HCT116 (cell line): ENCODE data around the gene SEMA6A. TPM values are rescaled to one million over a fixed set of nuclear protein-coding genes. Genes with fewer than 3 reads are reported as not detected.

Experiments used
- ATAC-seq: fragments of 200-7000 bp; cut with Tn5 transposase; 2 replicates; pipeline ENCODE4 v1.9.1; 2020; ENCODE audit warnings: mild to moderate bottlenecking, moderate library complexity
- BruUV-seq: library from RNA; stranded (reverse); fragments of 400-500 nt; replicated peaks from 2 replicates; lab custom pipeline; 2021; lab: Mats Ljungman, UMichigan
- CTCF ChIA-PET: fragments of 300-600 bp; sonication (Branson Sonifier 250); formaldehyde crosslinking; loops from one replicate; lab custom pipeline; 2021; ENCODE audit warnings: antibody characterized with exemption; lab: Charles Lee
- POLR2A ChIA-PET: fragments of 300-600, 350-600 bp; sonication (Branson Sonifier 250); formaldehyde crosslinking; loops from one replicate; lab custom pipeline; 2021; ENCODE audit warnings: antibody characterized with exemption; lab: Charles Lee
- RAD21 ChIA-PET, 2 experiments: fragments of 300-600 bp; sonication (Branson Sonifier 250); formaldehyde crosslinking; loops; one replicate each; lab custom pipeline; 2023; ENCODE audit warnings: low total read pairs in 2 of 2; ENCODE audit not compliant: uncharacterized antibody in 2 of 2, unreplicated experiment in 2 of 2, low non-redundant PET in 1 of 2; lab: Charles Lee
- DNase-seq: peaks from one replicate; pipeline ENCODE4 v3.0.0-alpha.2; 2010; ENCODE audit warnings: low read depth, low spot score
- H2AFZ ChIP-seq: fragments of 200-600 bp; shearing (Covaris generic), sonication (generic); 2 replicates; pipeline ENCODE4 v1.6.1; 2017; ENCODE audit warnings: low read depth, mixed run types, mixed read lengths, antibody characterized with exemption, low read length; ENCODE audit not compliant: poor library complexity, severe bottlenecking
- H3K27ac ChIP-seq: 2 replicates; pipeline ENCODE4 v1.5.1; 2012; ENCODE audit warnings: low read depth, low read length
- H3K27me3 ChIP-seq: fragments of 200-600 bp; sonication (generic); 2 replicates; pipeline ENCODE4 v1.6.1; 2016; ENCODE audit warnings: mixed run types, low read length, mixed read lengths; ENCODE audit not compliant: insufficient read depth
- H3K36me3 ChIP-seq, 2 experiments: fragments of 200-500 bp in 1 of 2; fragments of 200-600 bp in 1 of 2; sonication (Bioruptor generic) in 1 of 2; sonication (generic) in 1 of 2; 2 replicates each; pipeline versions ENCODE4 v1.5.1 to v1.6.1; 2014 to 2016; ENCODE audit warnings: low read length in 2 of 2, inconsistent platforms in 1 of 2, mixed read lengths in 1 of 2, mixed run types in 1 of 2; ENCODE audit not compliant: insufficient read depth in 2 of 2, control insufficient read depth in 1 of 2
- H3K4me1 ChIP-seq, 2 experiments: fragments of 200-600 bp in 1 of 2; sonication (generic) in 1 of 2; 2 replicates each; pipeline versions ENCODE4 v1.5.1 to v1.6.1; 2012 to 2017; ENCODE audit warnings: low read length in 2 of 2, inconsistent platforms in 1 of 2, mild to moderate bottlenecking in 1 of 2, mixed read lengths in 1 of 2, mixed run types in 1 of 2, moderate library complexity in 1 of 2; ENCODE audit not compliant: insufficient read depth in 2 of 2, control insufficient read depth in 1 of 2
- H3K4me2 ChIP-seq: fragments of 200-600 bp; sonication (generic); 2 replicates; pipeline ENCODE4 v1.6.1; 2017; ENCODE audit warnings: mixed run types, low read length, mixed read lengths
- H3K4me3 ChIP-seq, 2 experiments: fragments of 200-600 bp in 1 of 2; sonication (generic) in 1 of 2; replicated peaks in 1 of 2; 2 replicates each; pipeline ENCODE4 v1.5.1; 2011 to 2016; ENCODE audit warnings: low read length in 2 of 2, control low read depth in 1 of 2, low read depth in 1 of 2, mild to moderate bottlenecking in 1 of 2, mixed read lengths in 1 of 2, mixed run types in 1 of 2
- H3K79me2 ChIP-seq: fragments of 200-600 bp; sonication (generic); 2 replicates; pipeline ENCODE4 v1.6.1; 2017; ENCODE audit warnings: mild to moderate bottlenecking, mixed run types, low read length, moderate library complexity, mixed read lengths; ENCODE audit not compliant: insufficient read depth
- H3K9ac ChIP-seq: fragments of 200-600 bp; sonication (generic); 2 replicates; pipeline ENCODE4 v1.6.1; 2016; ENCODE audit warnings: low read length, mixed read lengths
- H3K9me2 ChIP-seq: fragments of 200-600 bp; sonication (generic), shearing (Covaris generic); 2 replicates; pipeline ENCODE4 v1.6.1; 2017; ENCODE audit warnings: mixed run types, mild to moderate bottlenecking, moderate library complexity; ENCODE audit not compliant: insufficient read depth
- H3K9me3 ChIP-seq, 2 experiments: fragments of 200-500 bp in 1 of 2; fragments of 200-600 bp in 1 of 2; sonication (Bioruptor generic) in 1 of 2; sonication (generic) in 1 of 2; 2 replicates each; pipeline ENCODE4 v1.6.1; 2014 to 2017; ENCODE audit warnings: low read length in 2 of 2, mixed read lengths in 2 of 2, inconsistent platforms in 1 of 2, low read depth in 1 of 2, mild to moderate bottlenecking in 1 of 2, mixed run types in 1 of 2, moderate library complexity in 1 of 2; ENCODE audit not compliant: control insufficient read depth in 1 of 2, insufficient read depth in 1 of 2
- H4K20me1 ChIP-seq: fragments of 200-600 bp; sonication (generic), shearing (Covaris generic); 2 replicates; pipeline ENCODE4 v1.6.1; 2017; ENCODE audit warnings: mixed run types, mild to moderate bottlenecking, moderate library complexity; ENCODE audit not compliant: insufficient read depth
- EGR1 ChIP-seq: IDR thresholded peaks from 2 replicates; pipeline ENCODE4 v1.6.1; 2012; ENCODE audit warnings: low read depth
- EZH2 ChIP-seq: fragments of 200-600 bp; sonication (generic); IDR thresholded peaks from 2 replicates; pipeline ENCODE4 v1.6.1; 2017; ENCODE audit warnings: antibody characterized with exemption, mixed run types
- FOSL1 ChIP-seq: IDR thresholded peaks from 2 replicates; pipeline ENCODE4 v1.6.1; 2012; ENCODE audit warnings: low read depth
- JUND ChIP-seq: IDR thresholded peaks from 2 replicates; pipeline ENCODE4 v1.6.1; 2012
- POLR2A ChIP-seq: IDR thresholded peaks from 2 replicates; pipeline ENCODE4 v1.7.0; 2011; ENCODE audit warnings: borderline replicate concordance; ENCODE audit not compliant: insufficient read depth, insufficient read length; ENCODE audit errors: extremely low read depth
- SRF ChIP-seq: IDR thresholded peaks from 2 replicates; pipeline ENCODE4 v1.6.1; 2012; ENCODE audit warnings: low read depth
- TCF7L2 ChIP-seq: IDR thresholded peaks from 2 replicates; pipeline ENCODE4 v1.7.0; 2011; ENCODE audit warnings: borderline replicate concordance, inconsistent platforms; ENCODE audit not compliant: insufficient read depth, insufficient read length; ENCODE audit errors: extremely low read depth
- ZFX ChIP-seq: fragments of 450-650 bp; IDR thresholded peaks from 2 replicates; pipeline ENCODE4 v1.6.1; 2017
- ZNF274 ChIP-seq: fragments of 200-500 bp; sonication (Bioruptor generic); IDR thresholded peaks from 2 replicates; pipeline ENCODE4 v1.6.1; 2014; ENCODE audit warnings: mild to moderate bottlenecking, low read depth, low read length, inconsistent platforms
- intact Hi-C: fragments of 100-400 bp; cut with micrococcal nuclease; formaldehyde crosslinking; loops from 2 replicates; pipeline ENCODE4 v1.10.0; 2022
- total RNA-seq: library from RNA; stranded (reverse); gene quantifications from one replicate; pipeline ENCODE4 v1.2.1, GENCODE V29; 2021; ENCODE audit not compliant: unreplicated experiment
- TF ChIP-seq, protein P1 (sequence below): IDR thresholded peaks from 2 replicates; pipeline ENCODE4 v1.6.1; 2012
- TF ChIP-seq, protein P2 (sequence below): IDR thresholded peaks from 2 replicates; pipeline ENCODE4 v1.6.1; 2012; ENCODE audit warnings: low read depth
- TF ChIP-seq, protein P3 (sequence below), 3 experiments: fragments of 200-600 bp in 1 of 3; sonication (generic) in 1 of 3; IDR thresholded peaks in 2 of 3; conservative IDR thresholded peaks in 1 of 3; 2 replicates each; pipeline ENCODE4 v1.5.1; 2012 to 2017; ENCODE audit warnings: low read depth in 2 of 3, low read length in 2 of 3, antibody characterized with exemption in 1 of 3, borderline replicate concordance in 1 of 3, control low read depth in 1 of 3, mild to moderate bottlenecking in 1 of 3, mixed read lengths in 1 of 3, mixed run types in 1 of 3, moderate library complexity in 1 of 3; ENCODE audit not compliant: insufficient read depth in 1 of 3
- TF ChIP-seq, protein P4 (sequence below): IDR thresholded peaks from 2 replicates; pipeline ENCODE4 v1.6.1; 2011; ENCODE audit warnings: mild to moderate bottlenecking, low read length, moderate library complexity; ENCODE audit not compliant: insufficient replicate concordance; ENCODE audit errors: extremely low read depth

Gene SEMA6A
- total RNA-seq, 1 experiment from 2014 or later, result 6.7 TPM

DNA sequence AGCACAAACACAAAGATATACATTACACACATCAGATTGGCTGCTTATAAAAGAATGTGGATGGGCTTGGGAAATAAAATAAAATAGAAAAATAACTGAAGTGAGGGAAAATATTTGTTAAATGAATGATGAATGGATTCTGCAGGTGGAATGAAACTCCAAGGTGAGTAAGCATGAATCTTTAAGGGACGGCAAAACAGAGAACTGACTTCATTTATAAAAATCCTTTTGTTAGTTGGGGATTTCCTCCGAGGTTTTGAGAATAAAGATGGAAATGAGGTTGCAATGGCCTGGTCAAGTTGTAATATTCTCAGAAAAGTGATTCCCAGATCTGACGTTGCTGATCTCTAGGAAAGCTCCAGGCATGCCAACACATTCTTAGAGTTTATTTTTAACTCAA lies 20.9 kb upstream of the SEMA6A start:
- Histone ChIP-seq H3K4me2 (no peak overlapping the region), H4K20me1 (no peaks in the 10 kb centered on the region), H3K9ac (no peak overlapping the region), H3K4me3 (no peak overlapping the region), H3K4me1 (no peaks in the 10 kb centered on the region), H3K9me2 (no peaks in the 10 kb centered on the region), H3K27ac (no peak overlapping the region), H3K27me3 (no peaks in the 10 kb centered on the region), H2AFZ (no peak overlapping the region), H3K9me3 (no peaks in the 10 kb centered on the region), H3K36me3 (no peaks in the 10 kb centered on the region), H3K79me2 (no peaks in the 10 kb centered on the region)
- CTCF ChIA-PET, result no interaction called here
- ATAC-seq (no peak), DNase-seq (no peak)
- intact Hi-C loops, result no loop called here
- POLR2A ChIA-PET, result no interaction called here
- TF ChIP-seq SRF (no peak), EZH2 (no peak), FOSL1 (no peak), POLR2A (no peak), ZNF274 (no peak), JUND (no peak)
- TF ChIP-seq, protein P1, sequence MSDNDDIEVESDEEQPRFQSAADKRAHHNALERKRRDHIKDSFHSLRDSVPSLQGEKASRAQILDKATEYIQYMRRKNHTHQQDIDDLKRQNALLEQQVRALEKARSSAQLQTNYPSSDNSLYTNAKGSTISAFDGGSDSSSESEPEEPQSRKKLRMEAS, result no peak
- TF ChIP-seq, protein P2, sequence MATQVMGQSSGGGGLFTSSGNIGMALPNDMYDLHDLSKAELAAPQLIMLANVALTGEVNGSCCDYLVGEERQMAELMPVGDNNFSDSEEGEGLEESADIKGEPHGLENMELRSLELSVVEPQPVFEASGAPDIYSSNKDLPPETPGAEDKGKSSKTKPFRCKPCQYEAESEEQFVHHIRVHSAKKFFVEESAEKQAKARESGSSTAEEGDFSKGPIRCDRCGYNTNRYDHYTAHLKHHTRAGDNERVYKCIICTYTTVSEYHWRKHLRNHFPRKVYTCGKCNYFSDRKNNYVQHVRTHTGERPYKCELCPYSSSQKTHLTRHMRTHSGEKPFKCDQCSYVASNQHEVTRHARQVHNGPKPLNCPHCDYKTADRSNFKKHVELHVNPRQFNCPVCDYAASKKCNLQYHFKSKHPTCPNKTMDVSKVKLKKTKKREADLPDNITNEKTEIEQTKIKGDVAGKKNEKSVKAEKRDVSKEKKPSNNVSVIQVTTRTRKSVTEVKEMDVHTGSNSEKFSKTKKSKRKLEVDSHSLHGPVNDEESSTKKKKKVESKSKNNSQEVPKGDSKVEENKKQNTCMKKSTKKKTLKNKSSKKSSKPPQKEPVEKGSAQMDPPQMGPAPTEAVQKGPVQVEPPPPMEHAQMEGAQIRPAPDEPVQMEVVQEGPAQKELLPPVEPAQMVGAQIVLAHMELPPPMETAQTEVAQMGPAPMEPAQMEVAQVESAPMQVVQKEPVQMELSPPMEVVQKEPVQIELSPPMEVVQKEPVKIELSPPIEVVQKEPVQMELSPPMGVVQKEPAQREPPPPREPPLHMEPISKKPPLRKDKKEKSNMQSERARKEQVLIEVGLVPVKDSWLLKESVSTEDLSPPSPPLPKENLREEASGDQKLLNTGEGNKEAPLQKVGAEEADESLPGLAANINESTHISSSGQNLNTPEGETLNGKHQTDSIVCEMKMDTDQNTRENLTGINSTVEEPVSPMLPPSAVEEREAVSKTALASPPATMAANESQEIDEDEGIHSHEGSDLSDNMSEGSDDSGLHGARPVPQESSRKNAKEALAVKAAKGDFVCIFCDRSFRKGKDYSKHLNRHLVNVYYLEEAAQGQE, result no peak
- RAD21 ChIA-PET, result no interaction called here
- no TSS peak for BruUV-seq

DNA sequence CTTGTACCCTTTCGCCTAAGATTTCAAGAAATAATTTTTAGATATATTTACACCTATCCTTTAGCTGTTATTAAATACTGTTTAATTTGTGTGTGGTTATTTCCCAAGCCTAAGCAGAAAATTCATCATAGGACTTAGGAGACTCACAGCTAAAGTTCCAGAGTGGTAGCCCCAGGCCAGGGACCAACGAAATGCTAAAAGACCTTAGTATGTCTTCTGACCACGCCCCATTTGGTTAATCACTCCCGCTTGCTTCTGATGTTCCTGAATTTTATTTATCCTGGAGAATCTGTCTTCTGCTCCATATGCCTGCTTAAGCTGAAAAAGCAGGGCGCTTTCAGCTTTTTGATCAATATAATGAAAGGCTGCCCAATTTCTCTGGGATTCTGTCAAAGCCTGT lies 18.7 kb upstream of the SEMA6A start:
- Histone ChIP-seq H3K4me3 (no peak overlapping the region), H3K9ac (no peak overlapping the region), H3K27me3 (no peaks in the 10 kb centered on the region), H4K20me1 (no peaks in the 10 kb centered on the region), H3K9me3 (no peaks in the 10 kb centered on the region), H3K79me2 (no peaks in the 10 kb centered on the region), H3K4me1 (no peaks in the 10 kb centered on the region), H3K9me2 (no peaks in the 10 kb centered on the region), H3K4me2 (no peak overlapping the region), H2AFZ (no peak overlapping the region), H3K36me3 (no peaks in the 10 kb centered on the region), H3K27ac (no peak overlapping the region)
- RAD21 ChIA-PET, result no interaction called here
- DNase-seq (no peak), ATAC-seq (no peak)
- POLR2A ChIA-PET, result no interaction called here
- CTCF ChIA-PET, result no interaction called here
- intact Hi-C loops, result no loop called here
- no TSS peak for BruUV-seq
- TF ChIP-seq EGR1 (no peak), JUND (no peak), ZFX (no peak), ZNF274 (no peak), TCF7L2 (no peak), SRF (no peak)
- TF ChIP-seq, protein P1, result no peak
- TF ChIP-seq, protein P3, sequence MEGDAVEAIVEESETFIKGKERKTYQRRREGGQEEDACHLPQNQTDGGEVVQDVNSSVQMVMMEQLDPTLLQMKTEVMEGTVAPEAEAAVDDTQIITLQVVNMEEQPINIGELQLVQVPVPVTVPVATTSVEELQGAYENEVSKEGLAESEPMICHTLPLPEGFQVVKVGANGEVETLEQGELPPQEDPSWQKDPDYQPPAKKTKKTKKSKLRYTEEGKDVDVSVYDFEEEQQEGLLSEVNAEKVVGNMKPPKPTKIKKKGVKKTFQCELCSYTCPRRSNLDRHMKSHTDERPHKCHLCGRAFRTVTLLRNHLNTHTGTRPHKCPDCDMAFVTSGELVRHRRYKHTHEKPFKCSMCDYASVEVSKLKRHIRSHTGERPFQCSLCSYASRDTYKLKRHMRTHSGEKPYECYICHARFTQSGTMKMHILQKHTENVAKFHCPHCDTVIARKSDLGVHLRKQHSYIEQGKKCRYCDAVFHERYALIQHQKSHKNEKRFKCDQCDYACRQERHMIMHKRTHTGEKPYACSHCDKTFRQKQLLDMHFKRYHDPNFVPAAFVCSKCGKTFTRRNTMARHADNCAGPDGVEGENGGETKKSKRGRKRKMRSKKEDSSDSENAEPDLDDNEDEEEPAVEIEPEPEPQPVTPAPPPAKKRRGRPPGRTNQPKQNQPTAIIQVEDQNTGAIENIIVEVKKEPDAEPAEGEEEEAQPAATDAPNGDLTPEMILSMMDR (IDR thresholded peaks at IDR 0.05 in 2 of 3, conservative IDR thresholded peaks at IDR 0.05 in 1 of 3; ENCODE audit: borderline replicate concordance in 1 of 3, insufficient read depth in 1 of 3, low read depth in 2 of 3, low read length in 2 of 3), result no peak
- TF ChIP-seq, protein P4, sequence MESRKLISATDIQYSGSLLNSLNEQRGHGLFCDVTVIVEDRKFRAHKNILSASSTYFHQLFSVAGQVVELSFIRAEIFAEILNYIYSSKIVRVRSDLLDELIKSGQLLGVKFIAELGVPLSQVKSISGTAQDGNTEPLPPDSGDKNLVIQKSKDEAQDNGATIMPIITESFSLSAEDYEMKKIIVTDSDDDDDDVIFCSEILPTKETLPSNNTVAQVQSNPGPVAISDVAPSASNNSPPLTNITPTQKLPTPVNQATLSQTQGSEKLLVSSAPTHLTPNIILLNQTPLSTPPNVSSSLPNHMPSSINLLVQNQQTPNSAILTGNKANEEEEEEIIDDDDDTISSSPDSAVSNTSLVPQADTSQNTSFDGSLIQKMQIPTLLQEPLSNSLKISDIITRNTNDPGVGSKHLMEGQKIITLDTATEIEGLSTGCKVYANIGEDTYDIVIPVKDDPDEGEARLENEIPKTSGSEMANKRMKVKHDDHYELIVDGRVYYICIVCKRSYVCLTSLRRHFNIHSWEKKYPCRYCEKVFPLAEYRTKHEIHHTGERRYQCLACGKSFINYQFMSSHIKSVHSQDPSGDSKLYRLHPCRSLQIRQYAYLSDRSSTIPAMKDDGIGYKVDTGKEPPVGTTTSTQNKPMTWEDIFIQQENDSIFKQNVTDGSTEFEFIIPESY, result no peak
